Lower leg skin (tissue), 3 donors: ENCODE measurements around the gene PXYLP1.

Experiments
- CTCF ChIP-seq, 3 donors: fragments of 450-650 bp; IDR thresholded peaks; one replicate each; pipeline ENCODE4 v1.5.1; 2016; ENCODE audit warnings: antibody characterized with exemption in 3 of 3, mild to moderate bottlenecking in 3 of 3, moderate library complexity in 2 of 3
- POLR2A ChIP-seq, 2 donors: fragments of 450-650 bp; IDR thresholded peaks; one replicate each; pipeline ENCODE4 v1.6.1; 2016 to 2017; ENCODE audit warnings: antibody characterized with exemption in 2 of 2, mild to moderate bottlenecking in 1 of 2, moderate library complexity in 1 of 2

- TF ChIP-seq CTCF (IDR thresholded peaks at IDR 0.05), result no peak
- no peak for TF ChIP-seq POLR2A (IDR thresholded peaks at IDR 0.05)
Measured at GRCh38 chr3:141228395-141228794, 3.2 kb upstream of the PXYLP1 start.
